ENCODE results near the gene PAK3.

The PAK3 gene

GRCh38 chrX:111131572-111131971 is 35.6 kb downstream of the PAK3 start:
- no peak for DNase-seq (ENCODE audit: low read depth, low spot score)

GRCh38 chrX:111133389-111133788 is 37.4 kb downstream of the PAK3 start:
- no peak for DNase-seq (ENCODE audit: low read depth, low spot score)

- DNase-seq (ENCODE audit: low read depth, low spot score), result no peak
These were observed 49.9 kb downstream of the PAK3 start for GRCh38 chrX:111145878-111146277.

- no peak for DNase-seq (ENCODE audit: low read depth, low spot score)
These were observed 55.8 kb downstream of the PAK3 start for GRCh38 chrX:111151764-111152163.

GRCh38 chrX:111159232-111159631 is 63.2 kb downstream of the PAK3 start:
- DNase-seq (ENCODE audit: low read depth, low spot score), result no peak

- DNase-seq (ENCODE audit: low read depth, low spot score), result no peak
These were observed 68.7 kb downstream of the PAK3 start for GRCh38 chrX:111164728-111165127.

GRCh38 chrX:111165902-111166301 is 69.9 kb downstream of the PAK3 start:
- DNase-seq (ENCODE audit: low read depth, low spot score), result no peak

GRCh38 chrX:111167334-111167733 is 71.3 kb downstream of the PAK3 start:
- no peak for DNase-seq (ENCODE audit: low read depth, low spot score)

- DNase-seq (ENCODE audit: low read depth, low spot score), result no peak
These were observed 72.3 kb downstream of the PAK3 start for GRCh38 chrX:111168314-111168713.

- DNase-seq (ENCODE audit: low read depth, low spot score), result no peak
These were observed 73.2 kb downstream of the PAK3 start for GRCh38 chrX:111169141-111169540.

- DNase-seq (ENCODE audit: low read depth, low spot score), result no peak
These were observed 74.0 kb downstream of the PAK3 start for GRCh38 chrX:111170017-111170416.

- DNase-seq (ENCODE audit: low read depth, low spot score), result no peak
These were observed 84.8 kb downstream of the PAK3 start for GRCh38 chrX:111180750-111181240.

- no peak for DNase-seq (ENCODE audit: low read depth, low spot score)
These were observed 86.0 kb downstream of the PAK3 start for GRCh38 chrX:111181951-111182350.

GRCh38 chrX:111182997-111183396 is 87.0 kb downstream of the PAK3 start:
- no peak for DNase-seq (ENCODE audit: low read depth, low spot score)

GRCh38 chrX:111191598-111191997 is 95.6 kb downstream of the PAK3 start:
- DNase-seq (ENCODE audit: low read depth, low spot score), result no peak

- no peak for DNase-seq (ENCODE audit: low read depth, low spot score)
These were observed 103.5 kb downstream of the PAK3 start for GRCh38 chrX:111199505-111199904.

- no peak for DNase-seq (ENCODE audit: low read depth, low spot score)
These were observed 104.3 kb downstream of the PAK3 start for GRCh38 chrX:111200327-111200726.

- DNase-seq (ENCODE audit: low read depth, low spot score), result no peak
These were observed 111.9 kb downstream of the PAK3 start for GRCh38 chrX:111207851-111208250.

- DNase-seq (ENCODE audit: low read depth, low spot score), result no peak
These were observed 120.4 kb downstream of the PAK3 start for GRCh38 chrX:111216293-111216801.

- no peak for DNase-seq (ENCODE audit: low read depth, low spot score)
These were observed 148.3 kb downstream of the PAK3 start for GRCh38 chrX:111244235-111244750.

- no peak for DNase-seq (ENCODE audit: low read depth, low spot score)
These were observed 159.1 kb downstream of the PAK3 start for GRCh38 chrX:111254896-111255693.

- DNase-seq (ENCODE audit: low read depth, low spot score), result no peak
These were observed 161.7 kb downstream of the PAK3 start for GRCh38 chrX:111257733-111258132.

- DNase-seq (ENCODE audit: low read depth, low spot score), result no peak
These were observed 163.6 kb downstream of the PAK3 start for GRCh38 chrX:111259559-111259958.

All from activated CD4-positive, CD25-positive, alpha-beta regulatory T cell treated with anti-CD3 and anti-CD28 coated beads, Interleukin-2, amount 50 U/mL, for 16 hours (primary cell).